Hippocampal formation (tissue), 2 donors: ENCODE results near the gene TEKTIP1.

Experiments used
- DNase-seq, 2 donors: peaks; one replicate each; lab custom pipeline; 2025; lab: John Stamatoyannopoulos, UW

TEKTIP1 gene

GRCh38 chr19:3538965-3539755 is at the start of gene TEKTIP1:
Gene TEKTIP1 (plus strand): TSS chr19:3539174. CDS start chr19:3539178, 4 bp downstream.
- DNase-seq: no peak

- no peak for DNase-seq
Measured at GRCh38 chr19:3491396-3492119, 47.4 kb upstream of the TEKTIP1 start.

- DNase-seq: no peak
Measured at GRCh38 chr19:3492131-3492839, 46.7 kb upstream of the TEKTIP1 start.

GRCh38 chr19:3492919-3493318 is 46.1 kb upstream of the TEKTIP1 start:
- DNase-seq: no peak

GRCh38 chr19:3493651-3494050 is 45.3 kb upstream of the TEKTIP1 start:
- DNase-seq: no peak

- DNase-seq: peak; percentile 93 to 96
Measured at GRCh38 chr19:3494051-3494450, 44.9 kb upstream of the TEKTIP1 start.

- DNase-seq: no peak
Measured at GRCh38 chr19:3494559-3494958, 44.4 kb upstream of the TEKTIP1 start.

GRCh38 chr19:3496392-3497273 is 42.3 kb upstream of the TEKTIP1 start:
- DNase-seq: no peak

- no peak for DNase-seq
Measured at GRCh38 chr19:3497757-3498520, 41.0 kb upstream of the TEKTIP1 start.

GRCh38 chr19:3499738-3500428 is 39.1 kb upstream of the TEKTIP1 start:
- no peak for DNase-seq

- peak; percentile 90 to 96 for DNase-seq
Measured at GRCh38 chr19:3500429-3501101, 38.4 kb upstream of the TEKTIP1 start, which contains the start of gene DOHH. Gene DOHH (minus strand): TSS chr19:3500674. CDS start chr19:3496814, 3,860 bp downstream.

- DNase-seq: no peak
Measured at GRCh38 chr19:3501780-3502179, 37.2 kb upstream of the TEKTIP1 start.

GRCh38 chr19:3503036-3503572 is 35.9 kb upstream of the TEKTIP1 start:
- no peak for DNase-seq

- DNase-seq: no peak
Measured at GRCh38 chr19:3504735-3505134, 34.2 kb upstream of the TEKTIP1 start.

GRCh38 chr19:3505598-3506383 is 33.2 kb upstream of the TEKTIP1 start, which contains the start of gene FZR1:
Gene FZR1 (plus strand): TSS chr19:3506311. CDS start chr19:3522990, 16,679 bp downstream.
- DNase-seq: peak; percentile 91 to 99

- no peak for DNase-seq
Measured at GRCh38 chr19:3506384-3507340, 32.3 kb upstream of the TEKTIP1 start.
